Caco-2 (cell line): ENCODE data around the gene PPM1E. TPM values are rescaled to one million over a fixed set of nuclear protein-coding genes. Genes with fewer than 3 reads are reported as not detected.
"Not testable (repeated sequence)": the region's sequence is repeated elsewhere in the genome, so short reads cannot be mapped to it uniquely, and the experiment has no call there.

Source experiments
- BruUV-seq: library from RNA; stranded (reverse); fragments of 400-500 nt; replicated peaks from 2 replicates; lab custom pipeline; 2021; lab: Mats Ljungman, UMichigan
- CTCF ChIA-PET: fragments of 300-600 bp; sonication (Branson Sonifier 250); formaldehyde crosslinking; loops from one replicate; lab custom pipeline; 2022; ENCODE audit warnings: antibody characterized with exemption; lab: Charles Lee
- POLR2A ChIA-PET: fragments of 300-600 bp; sonication (Branson Sonifier 250); formaldehyde crosslinking; loops from one replicate; lab custom pipeline; 2022; ENCODE audit warnings: antibody characterized with exemption; lab: Charles Lee
- DNase-seq, 2 experiments: peaks; one replicate each; pipeline versions ENCODE4 v3.0.0 to v3.0.0-alpha.2; 2020 to 2022
- H3K27me3 ChIP-seq: replicated peaks from 2 replicates; pipeline ENCODE4 v1.6.0; 2011; ENCODE audit warnings: low read length; ENCODE audit not compliant: control insufficient read depth, insufficient read depth
- H3K36me3 ChIP-seq: 2 replicates; pipeline ENCODE4 v1.5.1; 2011; ENCODE audit warnings: low read length; ENCODE audit not compliant: control insufficient read depth, insufficient read depth
- H3K4me1 ChIP-seq: fragments of 250-450 bp; sonication (Bioruptor Pico); 2 replicates; pipeline ENCODE4 v1.5.1; 2020; ENCODE audit warnings: mild to moderate bottlenecking
- H3K4me3 ChIP-seq: 2 replicates; pipeline ENCODE4 v1.5.1; 2011; ENCODE audit warnings: low read depth, mild to moderate bottlenecking, control low read depth, low read length
- H3K9me3 ChIP-seq: fragments of 250-450 bp; sonication (Bioruptor Pico); 2 replicates; pipeline ENCODE4 v1.5.1; 2020; ENCODE audit warnings: mild to moderate bottlenecking, moderate library complexity
- H3K27ac Mint-ChIP-seq: one replicate; pipeline ENCODE4 v1.8.0; 2022; ENCODE audit warnings: mixed read lengths; ENCODE audit not compliant: unreplicated experiment
- H3K27me3 Mint-ChIP-seq: one replicate; pipeline ENCODE4 v1.8.0; 2022; ENCODE audit warnings: mixed read lengths; ENCODE audit not compliant: insufficient read depth, unreplicated experiment
- H3K36me3 Mint-ChIP-seq: one replicate; pipeline ENCODE4 v1.8.0; 2022; ENCODE audit warnings: mild to moderate bottlenecking, mixed read lengths; ENCODE audit not compliant: insufficient read depth, unreplicated experiment
- H3K4me1 Mint-ChIP-seq: one replicate; pipeline ENCODE4 v1.8.0; 2022; ENCODE audit warnings: low read depth, mixed read lengths; ENCODE audit not compliant: unreplicated experiment
- H3K4me3 Mint-ChIP-seq: one replicate; pipeline ENCODE4 v1.8.0; 2022; ENCODE audit warnings: mild to moderate bottlenecking, moderate library complexity, mixed read lengths; ENCODE audit not compliant: unreplicated experiment
- H3K9me3 Mint-ChIP-seq: one replicate; pipeline ENCODE4 v1.8.0; 2022; ENCODE audit warnings: mixed read lengths; ENCODE audit not compliant: unreplicated experiment
- CTCF ChIP-seq, 2 experiments: fragments of 200-600 bp in 1 of 2; IDR thresholded peaks; 1 replicate in 1 of 2; 2 replicates in 1 of 2; pipeline versions ENCODE4 v1.5.1 to v1.8.0; 2011 to 2022; ENCODE audit warnings: antibody characterized with exemption in 1 of 2, control low read depth in 1 of 2, inconsistent platforms in 1 of 2, low read depth in 1 of 2, low read length in 1 of 2, mild to moderate bottlenecking in 1 of 2, moderate library complexity in 1 of 2; ENCODE audit not compliant: insufficient read depth in 1 of 2, severe bottlenecking in 1 of 2, unreplicated experiment in 1 of 2
- intact Hi-C: fragments of 100-400 bp; cut with micrococcal nuclease; formaldehyde crosslinking; loops from one replicate; pipeline ENCODE4 v1.10.0; 2022; ENCODE audit not compliant: unreplicated experiment
- total RNA-seq: library from RNA; stranded (reverse); gene quantifications from 2 replicates; pipeline ENCODE4 v1.2.3, GENCODE V29; 2022

The PPM1E gene
- total RNA-seq, 1 experiment from 2014 or later: 0.09 TPM

- H3K4me3 Mint-ChIP-seq: no peak overlapping the region
- Histone ChIP-seq H3K9me3 (no peaks in the 10 kb centered on the region), H3K4me1 (no peaks in the 10 kb centered on the region), H3K36me3 (no peaks in the 10 kb centered on the region), H3K27me3 (no peaks in the 10 kb centered on the region), H3K4me3 (no peak overlapping the region)
- ChIA-PET CTCF (no interaction called here), POLR2A (no interaction called here)
- peaks cover 8% of the 10 kb centered on the region for H3K9me3 Mint-ChIP-seq
- no peak for DNase-seq
- intact Hi-C loops: no loop called here
- H3K27ac Mint-ChIP-seq: no peak overlapping the region
- no peak for TF ChIP-seq CTCF (IDR thresholded peaks at IDR 0.05; ENCODE audit: insufficient read depth in 1 of 2, low read depth in 1 of 2, low read length in 1 of 2, severe bottlenecking in 1 of 2, unreplicated experiment in 1 of 2)
- H3K36me3 Mint-ChIP-seq: no peaks in the 10 kb centered on the region
- H3K27me3 Mint-ChIP-seq: peaks cover 5% of the 10 kb centered on the region
- no TSS peak for BruUV-seq
- no peaks in the 10 kb centered on the region for H3K4me1 Mint-ChIP-seq
These were observed 34.2 kb downstream of the PPM1E start for GRCh38 chr17:58789831-58790230.

GRCh38 chr17:58794508-58794907, 38.9 kb downstream of the PPM1E start:
- H3K27ac Mint-ChIP-seq, H3K4me3 ChIP-seq, DNase-seq, intact Hi-C loops, H3K4me1 Mint-ChIP-seq, H3K9me3 Mint-ChIP-seq, BruUV-seq, CTCF ChIA-PET, H3K27me3 ChIP-seq, H3K36me3 ChIP-seq, H3K36me3 Mint-ChIP-seq, H3K4me1 ChIP-seq, POLR2A ChIA-PET, H3K4me3 Mint-ChIP-seq, H3K9me3 ChIP-seq, H3K27me3 Mint-ChIP-seq: not testable (repeated sequence)

- POLR2A ChIA-PET: no interaction called here
These were observed 46.5 kb downstream of the PPM1E start for GRCh38 chr17:58802188-58802587.

More at GRCh38 chr17:58802188-58802587, 46.5 kb downstream of the PPM1E start:
- intact Hi-C loops: no loop called here
- H3K4me1 Mint-ChIP-seq: peaks cover 12% of the 10 kb centered on the region
- CTCF ChIA-PET: no interaction called here
- BruUV-seq: no TSS peak
- no peak for TF ChIP-seq CTCF (IDR thresholded peaks at IDR 0.05; ENCODE audit: insufficient read depth in 1 of 2, low read depth in 1 of 2, low read length in 1 of 2, severe bottlenecking in 1 of 2, unreplicated experiment in 1 of 2)
- Histone ChIP-seq H3K27me3 (no peaks in the 10 kb centered on the region), H3K9me3 (peaks cover 5% of the 10 kb centered on the region; the same call in 1 of the 2 replicates), H3K4me1 (peaks cover 9% of the 10 kb centered on the region), H3K4me3 (no peak overlapping the region), H3K36me3 (no peaks in the 10 kb centered on the region)
- no peak overlapping the region for H3K4me3 Mint-ChIP-seq
- no peak overlapping the region for H3K27ac Mint-ChIP-seq
- no peak for DNase-seq
- no peaks in the 10 kb centered on the region for H3K27me3 Mint-ChIP-seq
- H3K36me3 Mint-ChIP-seq: no peaks in the 10 kb centered on the region
- H3K9me3 Mint-ChIP-seq: peaks cover 9% of the 10 kb centered on the region
